HepG2 (cell line): Measurements from ENCODE around the gene MESD. TPM values are rescaled to one million over a fixed set of nuclear protein-coding genes. Genes with fewer than 3 reads are reported as not detected.

Experiments
- ATAC-seq: fragments of 200-7000 bp; cut with Tn5 transposase; 3 replicates; pipeline ENCODE4 v1.9.1; 2020; ENCODE audit warnings: mild to moderate bottlenecking, moderate library complexity
- BruUV-seq: library from RNA; stranded (reverse); fragments of 400-500 nt; replicated peaks from 2 replicates; lab custom pipeline; 2021; lab: Mats Ljungman, UMichigan
- CTCF ChIA-PET: fragments of 300-600 bp; formaldehyde crosslinking; extraction: SDS; loops from one replicate; lab custom pipeline; 2021; ENCODE audit warnings: low total read pairs, inconsistent platforms, low intra/inter-chr PET ratio; lab: Yijun Ruan, JAX
- POLR2A ChIA-PET: fragments of 350-600 bp; sonication (Branson Sonifier 250); formaldehyde crosslinking; loops from one replicate; lab custom pipeline; 2020; ENCODE audit warnings: antibody characterized with exemption, inconsistent platforms; lab: Yijun Ruan, JAX
- DNase-seq: peaks from one replicate; pipeline ENCODE4 v3.0.0-alpha.2; 2015; ENCODE audit warnings: low spot score
- FAIRE-seq: peaks from 3 replicates; lab custom pipeline; 2011; peaks lifted over from hg19 to GRCh38; lab: Jason Lieb, UNC
- H2AFZ ChIP-seq: one replicate; pipeline ENCODE4 v1.6.1; 2011; ENCODE audit warnings: low read length, inconsistent platforms
- H3K27ac ChIP-seq: fragments of 300-600 bp; 3 replicates; pipeline ENCODE4 v1.8.0; 2011; ENCODE audit warnings: mixed run types, mild to moderate bottlenecking, mixed read lengths, low read length, inconsistent platforms; ENCODE audit not compliant: insufficient read depth; ENCODE audit errors: extremely low read length
- H3K27me3 ChIP-seq, 2 experiments: fragments of 200-600 bp in 1 of 2; 2 replicates in 1 of 2; 3 replicates in 1 of 2; pipeline versions ENCODE4 v1.6.0 to v1.8.0; 2011; ENCODE audit warnings: low read length in 2 of 2, mild to moderate bottlenecking in 2 of 2, moderate library complexity in 2 of 2, inconsistent platforms in 1 of 2; ENCODE audit not compliant: insufficient read depth in 2 of 2, control insufficient read depth in 1 of 2
- H3K36me3 ChIP-seq, 2 experiments: fragments of 200-600 bp in 1 of 2; replicated peaks in 1 of 2; 2 replicates in 1 of 2; 3 replicates in 1 of 2; pipeline versions ENCODE4 v1.5.1 to v1.8.0; 2011; ENCODE audit warnings: low read length in 2 of 2, inconsistent platforms in 1 of 2; ENCODE audit not compliant: insufficient read depth in 2 of 2, control insufficient read depth in 1 of 2
- H3K4me1 ChIP-seq: 2 replicates; pipeline ENCODE4 v1.5.1; 2012; ENCODE audit warnings: low read length, inconsistent platforms; ENCODE audit not compliant: insufficient read depth
- H3K4me2 ChIP-seq: 2 replicates; pipeline ENCODE4 v1.6.0; 2011; ENCODE audit warnings: low read depth, low read length, inconsistent platforms
- H3K4me3 ChIP-seq, 3 experiments: fragments of 200-600 bp in 1 of 3; sonication (generic), shearing (Covaris generic) in 1 of 3; replicated peaks in 1 of 3; 2 replicates each; pipeline ENCODE4 v1.5.1; 2011 to 2016; ENCODE audit warnings: low read length in 3 of 3, inconsistent platforms in 2 of 3, low read depth in 2 of 3, mild to moderate bottlenecking in 2 of 3, control low read depth in 1 of 3, mixed read lengths in 1 of 3; ENCODE audit not compliant: insufficient read depth in 1 of 3
- H3K79me2 ChIP-seq: one replicate; pipeline ENCODE4 v1.6.1; 2011; ENCODE audit warnings: low read length, inconsistent platforms; ENCODE audit not compliant: insufficient read depth
- H3K9ac ChIP-seq: 2 replicates; pipeline ENCODE4 v1.6.0; 2011; ENCODE audit warnings: mild to moderate bottlenecking, low read depth, low read length, inconsistent platforms; ENCODE audit not compliant: insufficient read depth
- H3K9me3 ChIP-seq: 2 replicates; pipeline ENCODE4 v1.5.1; 2012; ENCODE audit warnings: mild to moderate bottlenecking, low read length
- H4K20me1 ChIP-seq: 2 replicates; pipeline ENCODE4 v1.6.0; 2011; ENCODE audit warnings: inconsistent platforms, mild to moderate bottlenecking, low read length, moderate library complexity; ENCODE audit not compliant: insufficient read depth
- CREM ChIP-seq, 2 experiments: sonication (generic) in 1 of 2; formaldehyde crosslinking in 1 of 2; IDR thresholded peaks; 2 replicates each; pipeline versions ENCODE4 v1.4.0 to v1.6.1; 2016 to 2020; ENCODE audit warnings: antibody characterized with exemption in 1 of 2, mild to moderate bottlenecking in 1 of 2, missing genetic modification reagents in 1 of 2
- EZH2 ChIP-seq: conservative IDR thresholded peaks from 2 replicates; pipeline ENCODE4 v1.6.1; 2012; ENCODE audit warnings: mild to moderate bottlenecking, low read depth, low read length, moderate library complexity
- HNRNPLL ChIP-seq: fragments of 200-400 bp; formaldehyde crosslinking; IDR thresholded peaks from 2 replicates; pipeline ENCODE4 v1.6.1; 2017; ENCODE audit warnings: mild to moderate bottlenecking, low read depth, low read length; ENCODE audit not compliant: poor library complexity, severe bottlenecking
- MAZ ChIP-seq, 2 experiments: sonication (generic) in 1 of 2; formaldehyde crosslinking in 1 of 2; IDR thresholded peaks; 2 replicates each; pipeline versions ENCODE4 v1.5.0 to v1.6.1; 2012 to 2020; ENCODE audit warnings: low read depth in 2 of 2, mild to moderate bottlenecking in 2 of 2, borderline replicate concordance in 1 of 2, improper control_type of control experiment in 1 of 2, low read length in 1 of 2, missing genetic modification reagents in 1 of 2, moderate library complexity in 1 of 2
- SMAD1 ChIP-seq: sonication (generic); formaldehyde crosslinking; IDR thresholded peaks from 2 replicates; pipeline ENCODE4 v1.4.0; 2020; ENCODE audit warnings: missing genetic modification reagents, low read depth, mild to moderate bottlenecking, borderline replicate concordance
- SP140L ChIP-seq: sonication (generic); formaldehyde crosslinking; IDR thresholded peaks from 2 replicates; pipeline ENCODE4 v1.4.0; 2020; ENCODE audit warnings: missing genetic modification reagents, borderline replicate concordance
- ZNF652 ChIP-seq: IDR thresholded peaks from 2 replicates; pipeline ENCODE4 v1.6.1; 2016; ENCODE audit warnings: low read depth, borderline replicate concordance
- ZNF879 ChIP-seq: sonication (generic); formaldehyde crosslinking; IDR thresholded peaks from 2 replicates; pipeline ENCODE4 v1.8.1; 2023; ENCODE audit warnings: missing genetic modification reagents
- whole genome bisulfite sequencing: methylation state at CpG from one replicate; pipeline ENCODE4 v1.1.6; 2017; ENCODE audit warnings: low lambda C conversion rate; 5-methylcytosine and 5-hydroxymethylcytosine counted together
- in situ Hi-C: cut with HindIII; loops from 2 replicates; pipeline ENCODE4 v1.10.0; 2017; ENCODE audit warnings: low pct_unique_long_range_greater_than_20kb; ENCODE audit not compliant: extremely low pct_ligation_motif_present
- intact Hi-C: fragments of 100-400 bp; cut with micrococcal nuclease; formaldehyde crosslinking; loops from one replicate; pipeline ENCODE4 v1.10.0; 2022; ENCODE audit not compliant: unreplicated experiment
- polyA plus RNA-seq, 8 experiments: library from polyadenylated mRNA; depleted of rRNA in 3 of 8; stranded (reverse) in 7 of 8; unstranded in 1 of 8; fragments of >200 nt; fragmentation: Illumina TruSeq in 4 of 8; extraction: Trizol in 4 of 8; gene quantifications; 2 replicates each; pipeline versions ENCODE4 v1.2.1 to v1.2.3, GENCODE V29; 2011 to 2016; ENCODE audit warnings: low read depth in 4 of 8, missing spikeins in 1 of 8, mixed read lengths in 1 of 8; ENCODE audit not compliant: insufficient read depth in 1 of 8
- total RNA-seq, 5 experiments: library from RNA; depleted of rRNA; stranded (reverse); fragments of >200 nt; fragmentation: Illumina TruSeq; extraction: Trizol; gene quantifications; 2 replicates each; pipeline ENCODE4 v1.2.3, GENCODE V29; 2016; ENCODE audit warnings: low read depth in 1 of 5
- TF ChIP-seq, protein P1 (sequence below): sonication (generic); formaldehyde crosslinking; IDR thresholded peaks from 2 replicates; pipeline ENCODE4 v1.4.0; 2020; ENCODE audit warnings: missing genetic modification reagents
- TF ChIP-seq, protein P2 (sequence below), 2 experiments: sonication (generic) in 1 of 2; formaldehyde crosslinking in 1 of 2; IDR thresholded peaks; 2 replicates each; pipeline versions ENCODE4 v1.4.0 to v1.6.1; 2016 to 2020; ENCODE audit warnings: borderline replicate concordance in 1 of 2, low read depth in 1 of 2, mild to moderate bottlenecking in 1 of 2, missing genetic modification reagents in 1 of 2

The MESD gene
- total and polyA plus RNA-seq, 2 of the 13 experiments (the other 11 are each of a cell fraction or from before 2014, with no cell fraction given) = 18.0 to 46.2 TPM

DNA sequence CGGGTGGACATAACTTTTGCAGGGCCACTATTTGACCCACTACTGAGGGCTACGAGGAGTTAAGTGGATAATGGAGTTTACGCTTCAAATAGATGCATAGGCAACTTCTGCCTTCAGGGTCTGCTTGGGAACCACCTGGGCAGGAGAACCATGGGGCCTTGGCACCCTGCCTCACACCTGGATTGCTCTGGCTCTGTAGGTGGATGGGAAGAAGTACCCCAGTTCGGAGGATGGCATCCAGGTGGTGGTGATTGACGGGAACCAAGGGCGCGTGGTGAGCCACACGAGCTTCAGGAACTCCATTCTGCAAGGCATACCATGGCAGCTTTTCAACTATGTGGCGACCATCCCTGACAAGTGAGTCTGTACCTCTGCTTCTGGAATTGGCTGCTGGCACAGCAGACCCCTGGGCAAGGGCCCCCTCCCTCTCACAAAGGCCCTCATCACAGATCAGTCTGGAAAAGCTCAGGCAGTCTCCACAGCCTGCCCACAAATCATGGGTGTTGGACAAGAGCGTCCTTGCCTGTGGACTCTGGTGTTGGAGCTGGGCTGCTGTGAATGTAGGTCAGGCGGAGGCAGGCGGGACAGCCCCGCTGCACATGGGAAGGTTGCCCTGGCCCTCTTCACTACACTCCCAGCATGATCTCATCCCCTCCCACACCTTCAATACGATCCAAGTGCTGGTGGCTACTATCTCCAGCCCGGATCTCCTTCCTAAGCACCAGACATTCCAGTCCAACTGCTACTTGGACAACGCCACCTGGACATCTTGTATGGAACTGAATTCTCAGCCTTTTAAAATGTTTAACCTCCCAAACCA is 46.7 kb downstream of the MESD start:
- Histone ChIP-seq H3K36me3 (peaks cover 23 to 83% of the 10 kb centered on the region in 2 experiments), H3K9ac (no peak overlapping the region), H2AFZ (no peak overlapping the region), H3K79me2 (no peaks in the 10 kb centered on the region), H3K4me3 (no peak overlapping the region), H3K4me1 (no peaks in the 10 kb centered on the region), H3K4me2 (no peak overlapping the region)
- FAIRE-seq = no peak
- CTCF ChIA-PET = no interaction called here
- TF ChIP-seq HNRNPLL (no peak), SMAD1 (no peak), CREM (IDR thresholded peaks at IDR 0.05) (no peak), CREM (CRISPR knock-in tag; IDR thresholded peaks at IDR 0.05) (no peak), ZNF652 (no peak), ZNF879 (no peak), MAZ (IDR thresholded peaks at IDR 0.05; ENCODE audit: borderline replicate concordance, low read depth, low read length) (no peak), MAZ (CRISPR knock-in tag; IDR thresholded peaks at IDR 0.05; ENCODE audit: low read depth) (no peak), SP140L (no peak), EZH2 (no peak)
- TF ChIP-seq, protein P1, sequence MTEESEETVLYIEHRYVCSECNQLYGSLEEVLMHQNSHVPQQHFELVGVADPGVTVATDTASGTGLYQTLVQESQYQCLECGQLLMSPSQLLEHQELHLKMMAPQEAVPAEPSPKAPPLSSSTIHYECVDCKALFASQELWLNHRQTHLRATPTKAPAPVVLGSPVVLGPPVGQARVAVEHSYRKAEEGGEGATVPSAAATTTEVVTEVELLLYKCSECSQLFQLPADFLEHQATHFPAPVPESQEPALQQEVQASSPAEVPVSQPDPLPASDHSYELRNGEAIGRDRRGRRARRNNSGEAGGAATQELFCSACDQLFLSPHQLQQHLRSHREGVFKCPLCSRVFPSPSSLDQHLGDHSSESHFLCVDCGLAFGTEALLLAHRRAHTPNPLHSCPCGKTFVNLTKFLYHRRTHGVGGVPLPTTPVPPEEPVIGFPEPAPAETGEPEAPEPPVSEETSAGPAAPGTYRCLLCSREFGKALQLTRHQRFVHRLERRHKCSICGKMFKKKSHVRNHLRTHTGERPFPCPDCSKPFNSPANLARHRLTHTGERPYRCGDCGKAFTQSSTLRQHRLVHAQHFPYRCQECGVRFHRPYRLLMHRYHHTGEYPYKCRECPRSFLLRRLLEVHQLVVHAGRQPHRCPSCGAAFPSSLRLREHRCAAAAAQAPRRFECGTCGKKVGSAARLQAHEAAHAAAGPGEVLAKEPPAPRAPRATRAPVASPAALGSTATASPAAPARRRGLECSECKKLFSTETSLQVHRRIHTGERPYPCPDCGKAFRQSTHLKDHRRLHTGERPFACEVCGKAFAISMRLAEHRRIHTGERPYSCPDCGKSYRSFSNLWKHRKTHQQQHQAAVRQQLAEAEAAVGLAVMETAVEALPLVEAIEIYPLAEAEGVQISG (CRISPR knock-in tag) = no peak
- TF ChIP-seq, protein P2, sequence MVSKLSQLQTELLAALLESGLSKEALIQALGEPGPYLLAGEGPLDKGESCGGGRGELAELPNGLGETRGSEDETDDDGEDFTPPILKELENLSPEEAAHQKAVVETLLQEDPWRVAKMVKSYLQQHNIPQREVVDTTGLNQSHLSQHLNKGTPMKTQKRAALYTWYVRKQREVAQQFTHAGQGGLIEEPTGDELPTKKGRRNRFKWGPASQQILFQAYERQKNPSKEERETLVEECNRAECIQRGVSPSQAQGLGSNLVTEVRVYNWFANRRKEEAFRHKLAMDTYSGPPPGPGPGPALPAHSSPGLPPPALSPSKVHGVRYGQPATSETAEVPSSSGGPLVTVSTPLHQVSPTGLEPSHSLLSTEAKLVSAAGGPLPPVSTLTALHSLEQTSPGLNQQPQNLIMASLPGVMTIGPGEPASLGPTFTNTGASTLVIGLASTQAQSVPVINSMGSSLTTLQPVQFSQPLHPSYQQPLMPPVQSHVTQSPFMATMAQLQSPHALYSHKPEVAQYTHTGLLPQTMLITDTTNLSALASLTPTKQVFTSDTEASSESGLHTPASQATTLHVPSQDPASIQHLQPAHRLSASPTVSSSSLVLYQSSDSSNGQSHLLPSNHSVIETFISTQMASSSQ (IDR thresholded peaks at IDR 0.05; ENCODE audit: low read depth) = no peak
- TF ChIP-seq, protein P2 (CRISPR knock-in tag; IDR thresholded peaks at IDR 0.05; ENCODE audit: borderline replicate concordance) = no peak
- TF ChIP-seq, all 625 proteins: peak for 0
- 96% methylated on average over 15 of the region's 16 CpGs for WGBS
- Histone ChIP-seq H3K27me3 (no peaks in the 10 kb centered on the region), H4K20me1 (no peaks in the 10 kb centered on the region), H3K27ac (no peak overlapping the region), H3K9me3 (no peaks in the 10 kb centered on the region)
- DNase-seq (no peak), ATAC-seq (no peak)
- POLR2A ChIA-PET = no interaction called here
- intact Hi-C loops = no loop called here
- in situ Hi-C loops = no loop called here
- no TSS peak for BruUV-seq
